HCT116 (cell line): Measurements from ENCODE around the gene RHBDD2. TPM values are rescaled to one million over a fixed set of nuclear protein-coding genes. Genes with fewer than 3 reads are reported as not detected.

Source experiments
- ATAC-seq: fragments of 200-7000 bp; cut with Tn5 transposase; 2 replicates; pipeline ENCODE4 v1.9.1; 2020; ENCODE audit warnings: mild to moderate bottlenecking, moderate library complexity
- BruUV-seq: library from RNA; stranded (reverse); fragments of 400-500 nt; replicated peaks from 2 replicates; lab custom pipeline; 2021; lab: Mats Ljungman, UMichigan
- CTCF ChIA-PET: fragments of 300-600 bp; sonication (Branson Sonifier 250); formaldehyde crosslinking; loops from one replicate; lab custom pipeline; 2021; ENCODE audit warnings: antibody characterized with exemption; lab: Charles Lee
- POLR2A ChIA-PET: fragments of 300-600, 350-600 bp; sonication (Branson Sonifier 250); formaldehyde crosslinking; loops from one replicate; lab custom pipeline; 2021; ENCODE audit warnings: antibody characterized with exemption; lab: Charles Lee
- RAD21 ChIA-PET, 2 experiments: fragments of 300-600 bp; sonication (Branson Sonifier 250); formaldehyde crosslinking; loops; one replicate each; lab custom pipeline; 2023; ENCODE audit warnings: low total read pairs in 2 of 2; ENCODE audit not compliant: uncharacterized antibody in 2 of 2, unreplicated experiment in 2 of 2, low non-redundant PET in 1 of 2; lab: Charles Lee
- DNase-seq: peaks from one replicate; pipeline ENCODE4 v3.0.0-alpha.2; 2010; ENCODE audit warnings: low read depth, low spot score
- H2AFZ ChIP-seq: fragments of 200-600 bp; shearing (Covaris generic), sonication (generic); 2 replicates; pipeline ENCODE4 v1.6.1; 2017; ENCODE audit warnings: low read depth, mixed run types, mixed read lengths, antibody characterized with exemption, low read length; ENCODE audit not compliant: poor library complexity, severe bottlenecking
- H3K27ac ChIP-seq: 2 replicates; pipeline ENCODE4 v1.5.1; 2012; ENCODE audit warnings: low read depth, low read length
- H3K27me3 ChIP-seq: fragments of 200-600 bp; sonication (generic); 2 replicates; pipeline ENCODE4 v1.6.1; 2016; ENCODE audit warnings: mixed run types, low read length, mixed read lengths; ENCODE audit not compliant: insufficient read depth
- H3K36me3 ChIP-seq, 2 experiments: fragments of 200-500 bp in 1 of 2; fragments of 200-600 bp in 1 of 2; sonication (Bioruptor generic) in 1 of 2; sonication (generic) in 1 of 2; 2 replicates each; pipeline versions ENCODE4 v1.5.1 to v1.6.1; 2014 to 2016; ENCODE audit warnings: low read length in 2 of 2, inconsistent platforms in 1 of 2, mixed read lengths in 1 of 2, mixed run types in 1 of 2; ENCODE audit not compliant: insufficient read depth in 2 of 2, control insufficient read depth in 1 of 2
- H3K4me1 ChIP-seq, 2 experiments: fragments of 200-600 bp in 1 of 2; sonication (generic) in 1 of 2; 2 replicates each; pipeline versions ENCODE4 v1.5.1 to v1.6.1; 2012 to 2017; ENCODE audit warnings: low read length in 2 of 2, inconsistent platforms in 1 of 2, mild to moderate bottlenecking in 1 of 2, mixed read lengths in 1 of 2, mixed run types in 1 of 2, moderate library complexity in 1 of 2; ENCODE audit not compliant: insufficient read depth in 2 of 2, control insufficient read depth in 1 of 2
- H3K4me2 ChIP-seq: fragments of 200-600 bp; sonication (generic); 2 replicates; pipeline ENCODE4 v1.6.1; 2017; ENCODE audit warnings: mixed run types, low read length, mixed read lengths
- H3K4me3 ChIP-seq, 2 experiments: fragments of 200-600 bp in 1 of 2; sonication (generic) in 1 of 2; replicated peaks in 1 of 2; 2 replicates each; pipeline ENCODE4 v1.5.1; 2011 to 2016; ENCODE audit warnings: low read length in 2 of 2, control low read depth in 1 of 2, low read depth in 1 of 2, mild to moderate bottlenecking in 1 of 2, mixed read lengths in 1 of 2, mixed run types in 1 of 2
- H3K79me2 ChIP-seq: fragments of 200-600 bp; sonication (generic); 2 replicates; pipeline ENCODE4 v1.6.1; 2017; ENCODE audit warnings: mild to moderate bottlenecking, mixed run types, low read length, moderate library complexity, mixed read lengths; ENCODE audit not compliant: insufficient read depth
- H3K9ac ChIP-seq: fragments of 200-600 bp; sonication (generic); 2 replicates; pipeline ENCODE4 v1.6.1; 2016; ENCODE audit warnings: low read length, mixed read lengths
- H3K9me2 ChIP-seq: fragments of 200-600 bp; sonication (generic), shearing (Covaris generic); 2 replicates; pipeline ENCODE4 v1.6.1; 2017; ENCODE audit warnings: mixed run types, mild to moderate bottlenecking, moderate library complexity; ENCODE audit not compliant: insufficient read depth
- H3K9me3 ChIP-seq, 2 experiments: fragments of 200-500 bp in 1 of 2; fragments of 200-600 bp in 1 of 2; sonication (Bioruptor generic) in 1 of 2; sonication (generic) in 1 of 2; 2 replicates each; pipeline ENCODE4 v1.6.1; 2014 to 2017; ENCODE audit warnings: low read length in 2 of 2, mixed read lengths in 2 of 2, inconsistent platforms in 1 of 2, low read depth in 1 of 2, mild to moderate bottlenecking in 1 of 2, mixed run types in 1 of 2, moderate library complexity in 1 of 2; ENCODE audit not compliant: control insufficient read depth in 1 of 2, insufficient read depth in 1 of 2
- H4K20me1 ChIP-seq: fragments of 200-600 bp; sonication (generic), shearing (Covaris generic); 2 replicates; pipeline ENCODE4 v1.6.1; 2017; ENCODE audit warnings: mixed run types, mild to moderate bottlenecking, moderate library complexity; ENCODE audit not compliant: insufficient read depth
- CBX3 ChIP-seq: IDR thresholded peaks from 2 replicates; pipeline ENCODE4 v1.6.1; 2012; ENCODE audit warnings: low read depth
- CEBPB ChIP-seq: IDR thresholded peaks from 2 replicates; pipeline ENCODE4 v1.6.1; 2012; ENCODE audit warnings: low read depth
- CTCF ChIP-seq, 3 experiments: fragments of 200-600 bp in 1 of 3; sonication (generic) in 1 of 3; IDR thresholded peaks in 2 of 3; conservative IDR thresholded peaks in 1 of 3; 2 replicates each; pipeline ENCODE4 v1.5.1; 2012 to 2017; ENCODE audit warnings: low read depth in 2 of 3, low read length in 2 of 3, antibody characterized with exemption in 1 of 3, borderline replicate concordance in 1 of 3, control low read depth in 1 of 3, mild to moderate bottlenecking in 1 of 3, mixed read lengths in 1 of 3, mixed run types in 1 of 3, moderate library complexity in 1 of 3; ENCODE audit not compliant: insufficient read depth in 1 of 3
- ELF1 ChIP-seq: IDR thresholded peaks from 2 replicates; pipeline ENCODE4 v1.6.1; 2012; ENCODE audit warnings: low read depth, borderline replicate concordance
- EZH2phosphoT487 ChIP-seq: fragments of 200-600 bp; IDR thresholded peaks from 2 replicates; pipeline ENCODE4 v1.6.1; 2018; ENCODE audit warnings: antibody characterized with exemption, borderline replicate concordance
- FOSL1 ChIP-seq: IDR thresholded peaks from 2 replicates; pipeline ENCODE4 v1.6.1; 2012; ENCODE audit warnings: low read depth
- JUND ChIP-seq: IDR thresholded peaks from 2 replicates; pipeline ENCODE4 v1.6.1; 2012
- POLR2A ChIP-seq: IDR thresholded peaks from 2 replicates; pipeline ENCODE4 v1.7.0; 2011; ENCODE audit warnings: borderline replicate concordance; ENCODE audit not compliant: insufficient read depth, insufficient read length; ENCODE audit errors: extremely low read depth
- RAD21 ChIP-seq: IDR thresholded peaks from 2 replicates; pipeline ENCODE4 v1.6.1; 2012; ENCODE audit warnings: low read depth, mild to moderate bottlenecking
- REST ChIP-seq: IDR thresholded peaks from 2 replicates; pipeline ENCODE4 v1.6.1; 2012; ENCODE audit warnings: low read depth
- SIN3A ChIP-seq: IDR thresholded peaks from 2 replicates; pipeline ENCODE4 v1.6.1; 2012; ENCODE audit warnings: low read depth
- SP1 ChIP-seq: IDR thresholded peaks from 2 replicates; pipeline ENCODE4 v1.6.1; 2012; ENCODE audit warnings: low read depth
- TCF7L2 ChIP-seq: IDR thresholded peaks from 2 replicates; pipeline ENCODE4 v1.7.0; 2011; ENCODE audit warnings: borderline replicate concordance, inconsistent platforms; ENCODE audit not compliant: insufficient read depth, insufficient read length; ENCODE audit errors: extremely low read depth
- YY1 ChIP-seq: IDR thresholded peaks from 2 replicates; pipeline ENCODE4 v1.6.1; 2011; ENCODE audit warnings: low read length, low read depth, moderate library complexity, mild to moderate bottlenecking; ENCODE audit not compliant: insufficient replicate concordance; ENCODE audit errors: extremely low read depth
- ZBTB33 ChIP-seq: IDR thresholded peaks from 2 replicates; pipeline ENCODE4 v1.6.1; 2011; ENCODE audit warnings: mild to moderate bottlenecking, low read length, moderate library complexity; ENCODE audit not compliant: insufficient replicate concordance; ENCODE audit errors: extremely low read depth
- ZNF274 ChIP-seq: fragments of 200-500 bp; sonication (Bioruptor generic); IDR thresholded peaks from 2 replicates; pipeline ENCODE4 v1.6.1; 2014; ENCODE audit warnings: mild to moderate bottlenecking, low read depth, low read length, inconsistent platforms
- intact Hi-C: fragments of 100-400 bp; cut with micrococcal nuclease; formaldehyde crosslinking; loops from 2 replicates; pipeline ENCODE4 v1.10.0; 2022
- total RNA-seq: library from RNA; stranded (reverse); gene quantifications from one replicate; pipeline ENCODE4 v1.2.1, GENCODE V29; 2021; ENCODE audit not compliant: unreplicated experiment
- TF ChIP-seq, protein P1 (sequence below): IDR thresholded peaks from 2 replicates; pipeline ENCODE4 v1.6.1; 2012
- TF ChIP-seq, protein P2 (sequence below): IDR thresholded peaks from 2 replicates; pipeline ENCODE4 v1.6.1; 2012

The RHBDD2 gene
- total RNA-seq, 1 experiment from 2014 or later, result 42.9 TPM

DNA sequence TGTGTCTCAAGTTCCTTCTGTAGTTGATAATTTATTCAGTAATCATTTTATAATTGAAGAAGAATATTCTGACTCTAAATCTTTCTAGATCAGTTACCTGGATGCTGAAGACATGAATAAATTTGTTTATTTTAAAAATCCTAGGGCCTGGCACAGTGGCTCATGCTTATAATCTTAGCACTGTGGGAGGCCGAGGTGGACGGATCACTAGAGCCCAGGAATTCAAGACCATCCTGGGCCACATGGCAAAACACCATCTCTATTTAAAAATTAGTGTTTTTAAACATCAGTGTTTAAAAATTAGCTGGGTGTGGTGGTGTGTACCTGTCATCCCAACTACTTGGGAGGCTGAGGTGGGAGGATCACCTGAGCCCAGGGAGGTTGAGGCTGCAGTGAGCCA is 45.4 kb downstream of the RHBDD2 start:
- Histone ChIP-seq H3K4me3 (no peak overlapping the region), H3K9ac (no peak overlapping the region), H3K4me2 (no peak overlapping the region)
- POLR2A ChIA-PET, result interaction anchor here (1.9 kb wide), 1 partner anchor 9 kb away, joined by 12 read pairs; the partner anchor contains the start of gene POR
- no peak for TF ChIP-seq SIN3A
- TF ChIP-seq RAD21, result no peak
- TF ChIP-seq, protein P1, sequence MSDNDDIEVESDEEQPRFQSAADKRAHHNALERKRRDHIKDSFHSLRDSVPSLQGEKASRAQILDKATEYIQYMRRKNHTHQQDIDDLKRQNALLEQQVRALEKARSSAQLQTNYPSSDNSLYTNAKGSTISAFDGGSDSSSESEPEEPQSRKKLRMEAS, result no peak
- no peak for TF ChIP-seq CTCF (IDR thresholded peaks at IDR 0.05 in 2 of 3, conservative IDR thresholded peaks at IDR 0.05 in 1 of 3; ENCODE audit: borderline replicate concordance in 1 of 3, insufficient read depth in 1 of 3, low read depth in 2 of 3, low read length in 2 of 3)
- no peak for TF ChIP-seq FOSL1
- no peak for TF ChIP-seq REST
- TF ChIP-seq SP1, result no peak
- no peak for TF ChIP-seq ZNF274
- TF ChIP-seq CEBPB, result no peak
- no peak for TF ChIP-seq EZH2phosphoT487
- TF ChIP-seq POLR2A, result no peak
- TF ChIP-seq ELF1, result no peak
- no peak for TF ChIP-seq YY1
- TF ChIP-seq, protein P2, sequence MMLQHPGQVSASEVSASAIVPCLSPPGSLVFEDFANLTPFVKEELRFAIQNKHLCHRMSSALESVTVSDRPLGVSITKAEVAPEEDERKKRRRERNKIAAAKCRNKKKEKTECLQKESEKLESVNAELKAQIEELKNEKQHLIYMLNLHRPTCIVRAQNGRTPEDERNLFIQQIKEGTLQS, result no peak
- no peak for TF ChIP-seq ZBTB33
- no peak for TF ChIP-seq CBX3
- no peak for TF ChIP-seq TCF7L2
- no peak for TF ChIP-seq JUND
- TF ChIP-seq, all 23 proteins: peak for 0
- Histone ChIP-seq H4K20me1 (no peaks in the 10 kb centered on the region), H3K36me3 (no peaks in the 10 kb centered on the region), H3K4me1 (peaks cover 13 to 17% of the 10 kb centered on the region in 2 experiments), H3K9me2 (no peaks in the 10 kb centered on the region), H3K79me2 (peaks cover 49% of the 10 kb centered on the region), H3K27ac (no peak overlapping the region), H3K9me3 (no peaks in the 10 kb centered on the region), H3K27me3 (no peaks in the 10 kb centered on the region), H2AFZ (no peak overlapping the region)
- intact Hi-C loops, result no loop called here
- no peak for ATAC-seq
- ChIA-PET RAD21 (interaction anchor here in 1 of 2 experiments (0.6 to 1.0 kb wide), 2 partner anchors 60 to 74 kb away, joined by 3 to 4 read pairs; no protein-coding TSS in a partner anchor), CTCF (no interaction called here)
- no TSS peak for BruUV-seq
- DNase-seq, result no peak
